Measurements from ENCODE around the gene MPRIP. TPM values are rescaled to one million over a fixed set of nuclear protein-coding genes. Genes with fewer than 3 reads are reported as not detected.

The MPRIP gene
- polyA plus RNA-seq, 4 donors, result 142 to 202 (median 173) TPM

Other genes with a start within 250 kb of the MPRIP start
- not detected for gene TNFRSF13B, start 70.3 kb upstream of the MPRIP start, polyA plus RNA-seq (ENCODE audit: insufficient read length in 4 of 4)
- gene PLD6, start 163.9 kb downstream of the MPRIP start, polyA plus RNA-seq (ENCODE audit: insufficient read length in 4 of 4), result 1 to 10 TPM; 3.3 to 5.5 (median 4.4) TPM
- 10 to 100 TPM; 20.9 to 55.6 (median 34.8) TPM for gene FLCN, start 194.7 kb downstream of the MPRIP start, polyA plus RNA-seq (ENCODE audit: insufficient read length in 4 of 4)
- 10 to 100 TPM; 75.8 to 82.8 (median 77.6) TPM for gene COPS3, start 238.8 kb downstream of the MPRIP start, polyA plus RNA-seq (ENCODE audit: insufficient read length in 4 of 4)